ENCODE data around the gene TEX22.

TEX22 gene

GRCh38 chr14:105400016-105400415 lies 1.7 kb downstream of the TEX22 start:
- DNase-seq (ENCODE audit: low spot score) = no peak

- DNase-seq (ENCODE audit: low spot score) = no peak
Observed at GRCh38 chr14:105401699-105402098, 3.4 kb downstream of the TEX22 start.

GRCh38 chr14:105408592-105408991 lies 10.3 kb downstream of the TEX22 start:
- DNase-seq (ENCODE audit: low spot score) = no peak

- DNase-seq (ENCODE audit: low spot score) = no peak
Observed at GRCh38 chr14:105409364-105409763, 11.0 kb downstream of the TEX22 start.

- DNase-seq (ENCODE audit: low spot score) = no peak
Observed at GRCh38 chr14:105410642-105411016, 12.3 kb downstream of the TEX22 start.

GRCh38 chr14:105411017-105411941 lies 12.9 kb downstream of the TEX22 start:
- DNase-seq (ENCODE audit: low spot score) = no peak

- DNase-seq (ENCODE audit: low spot score) = no peak
Observed at GRCh38 chr14:105411985-105412770, 13.8 kb downstream of the TEX22 start.

GRCh38 chr14:105412771-105413543 lies 14.6 kb downstream of the TEX22 start:
- no peak for DNase-seq (ENCODE audit: low spot score)

GRCh38 chr14:105413544-105413886 lies 15.2 kb downstream of the TEX22 start:
- no peak for DNase-seq (ENCODE audit: low spot score)

GRCh38 chr14:105414456-105415371 lies 16.4 kb downstream of the TEX22 start:
- DNase-seq (ENCODE audit: low spot score) = peak; percentile 50

GRCh38 chr14:105415481-105416428 lies 17.4 kb downstream of the TEX22 start:
- DNase-seq (ENCODE audit: low spot score) = no peak

GRCh38 chr14:105416671-105417070 lies 18.3 kb downstream of the TEX22 start:
- DNase-seq (ENCODE audit: low spot score) = no peak

GRCh38 chr14:105417690-105418121 lies 19.4 kb downstream of the TEX22 start:
- no peak for DNase-seq (ENCODE audit: low spot score)

GRCh38 chr14:105418269-105419194 lies 20.2 kb downstream of the TEX22 start:
- no peak for DNase-seq (ENCODE audit: low spot score)

- DNase-seq (ENCODE audit: low spot score) = peak; percentile 28
Observed at GRCh38 chr14:105419195-105420091, 21.1 kb downstream of the TEX22 start, which contains the start of gene MTA1. MTA1 (plus strand) TSS chr14:105419827; CDS start chr14:105420036, 209 bp downstream.

- DNase-seq (ENCODE audit: low spot score) = no peak
Observed at GRCh38 chr14:105420101-105420973, 22.0 kb downstream of the TEX22 start.
